GM23248 (cell line): ENCODE measurements around the gene CASKIN1.

ENCODE experiments used
- EZH2 ChIP-seq: fragments of 200-600 bp; sonication (generic); IDR thresholded peaks from 2 replicates; pipeline ENCODE4 v1.6.1; 2018; ENCODE audit warnings: antibody characterized with exemption, mild to moderate bottlenecking; ENCODE audit not compliant: insufficient read depth, poor library complexity, severe bottlenecking
- EZH2phosphoT487 ChIP-seq: fragments of 200-600 bp; sonication (generic); IDR thresholded peaks from 2 replicates; pipeline ENCODE4 v1.6.1; 2018; ENCODE audit warnings: antibody characterized with exemption, moderate library complexity, mild to moderate bottlenecking, low read depth; ENCODE audit not compliant: insufficient read depth

GRCh38 chr16:2197765-2198164 lies 1.4 kb upstream of the CASKIN1 start:
- no peak for TF ChIP-seq EZH2
- no peak for TF ChIP-seq EZH2phosphoT487
